GM10266 (cell line): ENCODE measurements around the gene EXOSC7.

Experiments
- DNase-seq: peaks from one replicate; pipeline ENCODE4 v3.0.0; 2012; ENCODE audit errors: extremely low spot score
- CTCF ChIP-seq: IDR thresholded peaks from 2 replicates; pipeline ENCODE4 v1.5.1; 2012; ENCODE audit warnings: mild to moderate bottlenecking, low read depth; ENCODE audit not compliant: control insufficient read depth, insufficient read depth; ENCODE audit errors: missing control alignments

Gene EXOSC7

GRCh38 chr3:45002139-45002660, 26.2 kb downstream of the EXOSC7 start:
- TF ChIP-seq CTCF = no peak
- DNase-seq = no peak

GRCh38 chr3:45002720-45003119, 26.7 kb downstream of the EXOSC7 start:
- DNase-seq = no peak
- TF ChIP-seq CTCF = no peak

GRCh38 chr3:45003406-45003805, 27.4 kb downstream of the EXOSC7 start:
- no peak for TF ChIP-seq CTCF
- no peak for DNase-seq

GRCh38 chr3:45003859-45004258, 27.8 kb downstream of the EXOSC7 start:
- no peak for TF ChIP-seq CTCF
- DNase-seq = no peak

- DNase-seq = no peak
- no peak for TF ChIP-seq CTCF
These were observed 31.0 kb downstream of the EXOSC7 start for GRCh38 chr3:45007091-45007490.

- DNase-seq = no peak
- TF ChIP-seq CTCF = no peak
These were observed 32.1 kb downstream of the EXOSC7 start for GRCh38 chr3:45008117-45008516.

- TF ChIP-seq CTCF = no peak
- DNase-seq = no peak
These were observed 33.8 kb downstream of the EXOSC7 start for GRCh38 chr3:45009868-45010267.
